Measurements from ENCODE around the gene SEPTIN8.

DNA sequence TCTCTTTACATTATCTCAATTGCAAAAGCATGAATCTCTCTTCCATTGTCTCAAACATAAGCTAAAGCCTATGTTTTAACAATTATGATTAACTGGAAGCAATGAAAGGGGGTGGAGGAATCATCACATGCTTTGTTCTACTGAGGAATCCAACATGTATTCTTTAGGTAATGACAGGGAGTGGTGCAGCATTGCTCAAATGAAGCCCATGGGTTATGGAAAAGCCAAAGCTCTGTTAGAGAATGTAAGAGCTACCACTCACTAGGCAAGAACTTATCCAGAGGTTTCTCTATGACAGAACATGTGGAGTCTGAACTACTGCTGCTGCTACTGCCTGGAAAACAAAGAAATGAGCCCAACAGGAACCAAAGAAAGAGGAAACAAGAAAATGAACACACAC lies 68.4 kb downstream of the SEPTIN8 start:
- TF ChIP-seq CTCF (IDR thresholded peaks at IDR 0.05; ENCODE audit: borderline replicate concordance, extremely low read depth, low read length, poor library complexity, severe bottlenecking) (no peak), EZH2 (IDR thresholded peaks at IDR 0.05; ENCODE audit: borderline replicate concordance, low read depth, low read length, severe bottlenecking) (no peak)
